A549 (cell line): ENCODE measurements around the gene TAS2R10. TPM values are rescaled to one million over a fixed set of nuclear protein-coding genes. Genes with fewer than 3 reads are reported as not detected.

ENCODE experiments used
- ATAC-seq, 2 experiments: fragments of 200-7000 bp in 1 of 2; fragments of >200 bp in 1 of 2; cut with Nextera tagmentation in 1 of 2; cut with Tn5 transposase in 1 of 2; 3 replicates each; pipeline versions ENCODE4 v1.8.0 to v1.9.1; 2018 to 2020; ENCODE audit warnings: mild to moderate bottlenecking in 1 of 2, moderate library complexity in 1 of 2
- CTCF ChIA-PET: fragments of 300-600 bp; sonication (Branson Sonifier 250); formaldehyde crosslinking; extraction: SDS; loops from one replicate; lab custom pipeline; 2021; ENCODE audit warnings: antibody characterized with exemption, inconsistent platforms; lab: Yijun Ruan, JAX
- POLR2A ChIA-PET: fragments of 350-600 bp; formaldehyde crosslinking; extraction: SDS; loops from one replicate; lab custom pipeline; 2021; ENCODE audit warnings: antibody characterized with exemption, inconsistent platforms; lab: Yijun Ruan, JAX
- DNase-seq, 2 experiments: peaks; one replicate each; pipeline versions ENCODE4 v3.0.0 to v3.0.0-alpha.2; 2011 to 2016; ENCODE audit warnings: low read depth in 1 of 2, low spot score in 1 of 2
- FAIRE-seq: peaks from 2 replicates; lab custom pipeline; 2011; peaks lifted over from hg19 to GRCh38; lab: Jason Lieb, UNC
- H3K27ac ChIP-seq, 2 experiments: fragments of >200 bp; sonication (Bioruptor Twin); formaldehyde crosslinking; 3 replicates each; pipeline ENCODE4 v1.5.1; 2016 to 2017
- H3K4me1 ChIP-seq: fragments of >200 bp; sonication (Bioruptor Twin); formaldehyde crosslinking; 3 replicates; pipeline ENCODE4 v1.6.1; 2016
- H3K4me2 ChIP-seq: fragments of >200 bp; sonication (Bioruptor Twin); formaldehyde crosslinking; 3 replicates; pipeline ENCODE4 v1.6.1; 2016
- H3K4me3 ChIP-seq: fragments of >200 bp; sonication (Bioruptor Twin); formaldehyde crosslinking; 3 replicates; pipeline ENCODE4 v1.5.1; 2016
- H3K9me3 ChIP-seq: fragments of >200 bp; sonication (Bioruptor Twin); formaldehyde crosslinking; 3 replicates; pipeline ENCODE4 v1.6.1; 2016
- BCL3 ChIP-seq: fragments of >200 bp; sonication (Bioruptor Twin); formaldehyde crosslinking; IDR thresholded peaks from 3 replicates; pipeline ENCODE4 v1.6.1; 2016
- CEBPB ChIP-seq, 2 experiments: fragments of >200 bp in 1 of 2; sonication (Bioruptor Twin) in 1 of 2; formaldehyde crosslinking in 1 of 2; IDR thresholded peaks; 2 replicates each; pipeline ENCODE4 v1.6.1; 2012 to 2016
- CHD4 ChIP-seq: fragments of 200-600 bp; sonication (generic); IDR thresholded peaks from 2 replicates; pipeline ENCODE4 v1.6.1; 2016; ENCODE audit warnings: antibody characterized with exemption, mild to moderate bottlenecking, borderline replicate concordance
- CTCF ChIP-seq: fragments of >200 bp; sonication (Bioruptor Twin); formaldehyde crosslinking; IDR thresholded peaks from 3 replicates; pipeline ENCODE4 v1.5.1; 2016
- EHF ChIP-seq: fragments of 250-450 bp; sonication (Bioruptor Pico); IDR thresholded peaks from 2 replicates; pipeline ENCODE4 v1.5.0; 2020; ENCODE audit warnings: mild to moderate bottlenecking
- EHMT2 ChIP-seq: fragments of 200-600 bp; sonication (generic); IDR thresholded peaks from 2 replicates; pipeline ENCODE4 v1.6.1; 2016; ENCODE audit warnings: antibody characterized with exemption, low read depth, mild to moderate bottlenecking, moderate library complexity
- ESRRA ChIP-seq: fragments of 150-350 bp; IDR thresholded peaks from 2 replicates; pipeline ENCODE4 v1.6.1; 2014; ENCODE audit warnings: mild to moderate bottlenecking, low read length, borderline replicate concordance
- FOSB ChIP-seq: fragments of 250-450 bp; sonication (Bioruptor Pico); IDR thresholded peaks from 2 replicates; pipeline ENCODE4 v1.5.0; 2020; ENCODE audit warnings: mild to moderate bottlenecking, moderate library complexity
- GATA3 ChIP-seq: IDR thresholded peaks from 2 replicates; pipeline ENCODE4 v1.6.1; 2012; ENCODE audit warnings: borderline replicate concordance
- HEYL ChIP-seq: fragments of 250-450 bp; sonication (Bioruptor Pico); IDR thresholded peaks from 2 replicates; pipeline ENCODE4 v1.8.0; 2021; ENCODE audit warnings: mild to moderate bottlenecking, moderate library complexity
- HMGXB4 ChIP-seq: fragments of 250-450 bp; sonication (Bioruptor Pico); IDR thresholded peaks from 2 replicates; pipeline ENCODE4 v1.5.0; 2021; ENCODE audit warnings: mild to moderate bottlenecking, moderate library complexity, borderline replicate concordance
- HOXB5 ChIP-seq: fragments of 250-450 bp; sonication (Bioruptor Pico); IDR thresholded peaks from 2 replicates; pipeline ENCODE4 v1.5.0; 2020; ENCODE audit warnings: mild to moderate bottlenecking, moderate library complexity
- KDM1A ChIP-seq: fragments of 200-600 bp; sonication (generic); IDR thresholded peaks from 2 replicates; pipeline ENCODE4 v1.6.1; 2016; ENCODE audit warnings: low read depth, mild to moderate bottlenecking
- MAFK ChIP-seq: fragments of 450-650 bp; IDR thresholded peaks from 2 replicates; pipeline ENCODE4 v1.6.1; 2014; ENCODE audit not compliant: partially characterized antibody
- NPAS2 ChIP-seq: fragments of 250-450 bp; sonication (Bioruptor Pico); IDR thresholded peaks from 2 replicates; pipeline ENCODE4 v1.8.0; 2022; ENCODE audit warnings: mild to moderate bottlenecking, moderate library complexity, borderline replicate concordance
- NR3C1 ChIP-seq: fragments of >200 bp; sonication (Bioruptor Twin); formaldehyde crosslinking; IDR thresholded peaks from 3 replicates; pipeline ENCODE4 v1.6.1; 2017
- POLR2A ChIP-seq: IDR thresholded peaks from 2 replicates; pipeline ENCODE4 v1.6.1; 2012; ENCODE audit warnings: mild to moderate bottlenecking, low read length
- RAD21 ChIP-seq, 2 experiments: fragments of >200 bp in 1 of 2; sonication (Bioruptor Twin) in 1 of 2; formaldehyde crosslinking in 1 of 2; IDR thresholded peaks in 1 of 2; conservative IDR thresholded peaks in 1 of 2; 2 replicates in 1 of 2; 3 replicates in 1 of 2; pipeline ENCODE4 v1.6.1; 2012 to 2018; ENCODE audit warnings: inconsistent platforms in 1 of 2
- RARB ChIP-seq: fragments of 250-450 bp; sonication (Bioruptor Pico); IDR thresholded peaks from 2 replicates; pipeline ENCODE4 v1.8.0; 2021; ENCODE audit warnings: mild to moderate bottlenecking, moderate library complexity
- REST ChIP-seq: fragments of 200-600 bp; sonication (generic); IDR thresholded peaks from 2 replicates; pipeline ENCODE4 v1.6.1; 2016; ENCODE audit warnings: antibody characterized with exemption, mild to moderate bottlenecking, moderate library complexity
- RFX5 ChIP-seq: fragments of 450-650 bp; IDR thresholded peaks from 2 replicates; pipeline ENCODE4 v1.7.1; 2014; ENCODE audit warnings: antibody characterized with exemption, mild to moderate bottlenecking, moderate library complexity
- RNF2 ChIP-seq: fragments of 200-600 bp; sonication (generic); IDR thresholded peaks from 2 replicates; pipeline ENCODE4 v1.6.1; 2016; ENCODE audit warnings: low read depth, mild to moderate bottlenecking, antibody characterized with exemption, moderate library complexity, borderline replicate concordance
- USF2 ChIP-seq: fragments of 450-650 bp; IDR thresholded peaks from 2 replicates; pipeline ENCODE4 v1.6.1; 2014; ENCODE audit warnings: antibody characterized with exemption
- ZFP36 ChIP-seq: fragments of 450-650 bp; IDR thresholded peaks from 2 replicates; pipeline ENCODE4 v1.6.1; 2014; ENCODE audit warnings: borderline replicate concordance; ENCODE audit not compliant: partially characterized antibody
- WGBS: methylation state at CpG from one replicate; pipeline ENCODE4 v1.1.6; 2017; ENCODE audit errors: missing lambda C conversion rate; 5-methylcytosine and 5-hydroxymethylcytosine counted together
- polyA minus RNA-seq: library from RNA; depleted of rRNA, polyadenylated mRNA; stranded (reverse); fragments of >200 nt; gene quantifications from 2 replicates; pipeline ENCODE4 v1.2.3, GENCODE V29; 2011; rRNA and poly(A)+ RNA removed
- polyA plus RNA-seq, 4 experiments: library from polyadenylated mRNA; depleted of rRNA in 3 of 4; stranded (reverse); fragments of >200 nt; fragmentation: RNase III in 1 of 4; extraction: RNeasy Plus Mini Kit Qiagen cat#74134 plus additional on column Dnase treatment in 1 of 4; gene quantifications; 2 replicates in 3 of 4; 3 replicates in 1 of 4; pipeline ENCODE4 v1.2.3, GENCODE V29; 2011 to 2017

The TAS2R10 gene
- 0.67 and 0.71 TPM in 2 replicates for polyA plus RNA-seq (2011; rRNA removed)
- not detected in 2 replicates for polyA plus RNA-seq (2012; cell fraction: cytosol; rRNA removed)
- 0.12 and 0.14 TPM in 2 replicates for polyA plus RNA-seq (2012; cell fraction: nucleus; rRNA removed)
- polyA plus RNA-seq (2017; fragmentation: RNase III; extraction: RNeasy Plus Mini Kit Qiagen cat#74134 plus additional on column Dnase treatment), result 0.09 to 0.14 TPM in 2 of 3 replicates, not detected in the other
- 0.24 and 0.54 TPM in 2 replicates for polyA minus RNA-seq

GRCh38 chr12:10826258-10826657 lies at the start of gene TAS2R10:
Gene TAS2R10, minus strand, starts transcription at chr12:10826358. Its CDS starts 89 bp downstream, at chr12:10826269.
- H3K4me2 ChIP-seq, result no peak within 1 kb of the TSS
- ChIA-PET POLR2A (no interaction called here), CTCF (no interaction called here)
- no peak for FAIRE-seq
- TF ChIP-seq RARB (CRISPR knock-in tag) (no peak), HMGXB4 (CRISPR knock-in tag) (no peak), RFX5 (no peak), HEYL (CRISPR knock-in tag) (no peak), NPAS2 (CRISPR knock-in tag) (no peak), CEBPB (IDR thresholded peaks at IDR 0.05) (no peak), GATA3 (no peak), CHD4 (no peak), EHF (CRISPR knock-in tag) (no peak), RAD21 (conservative IDR thresholded peaks at IDR 0.05 in 1 of 2, IDR thresholded peaks at IDR 0.05 in 1 of 2) (no peak), FOSB (CRISPR knock-in tag) (no peak), MAFK (no peak), CTCF (no peak), RNF2 (no peak), REST (no peak)
- TF ChIP-seq, all 56 proteins: peak for 0
- Histone ChIP-seq H3K27ac (no peak within 1 kb of the TSS), H3K9me3 (no peaks in the 10 kb centered on the region), H3K4me1 (no peaks in the 10 kb centered on the region), H3K4me3 (no peak within 1 kb of the TSS)
- DNase-seq (no peak), ATAC-seq (no peak)
- WGBS, result 84% methylated on average over 3 of the region's 3 CpGs

- ATAC-seq (no peak), DNase-seq (no peak), FAIRE-seq (no peak)
- TF ChIP-seq POLR2A (no peak), EHF (CRISPR knock-in tag) (no peak), MAFK (no peak), BCL3 (no peak), USF2 (no peak), ESRRA (no peak), KDM1A (no peak), NR3C1 (no peak), EHMT2 (no peak), HOXB5 (CRISPR knock-in tag) (no peak), ZFP36 (no peak)
- ChIA-PET CTCF (no interaction called here), POLR2A (no interaction called here)
- 72% methylated on average over 2 of the region's 2 CpGs for WGBS
- H3K9me3 ChIP-seq, result no peaks in the 10 kb centered on the region
- H3K4me1 ChIP-seq, result no peaks in the 10 kb centered on the region
- H3K4me3 ChIP-seq, result no peak overlapping the region
- H3K27ac ChIP-seq, result no peak overlapping the region
- H3K4me2 ChIP-seq, result no peak overlapping the region
Observed at GRCh38 chr12:10873378-10873777, 47.2 kb upstream of the TAS2R10 start.
